ENCODE results near the gene PSORS1C2.

Gene PSORS1C2

GRCh38 chr6:31144970-31145340 is 6.1 kb upstream of the PSORS1C2 start:
- in situ Hi-C loops (cut with MboI; ENCODE audit: low pct_unique_long_range_greater_than_20kb, low sequenced_read_pairs) = no loop called here
- DNase-seq = no peak

GRCh38 chr6:31144296-31144969 is 5.6 kb upstream of the PSORS1C2 start:
- DNase-seq = no peak
- in situ Hi-C loops (cut with MboI; ENCODE audit: low pct_unique_long_range_greater_than_20kb, low sequenced_read_pairs) = no loop called here

- in situ Hi-C loops (cut with MboI; ENCODE audit: low pct_unique_long_range_greater_than_20kb, low sequenced_read_pairs) = no loop called here
- DNase-seq = no peak
These were observed 4.3 kb upstream of the PSORS1C2 start for GRCh38 chr6:31143148-31143547.

GRCh38 chr6:31142361-31142761 is 3.5 kb upstream of the PSORS1C2 start:
- in situ Hi-C loops (cut with MboI; ENCODE audit: low pct_unique_long_range_greater_than_20kb, low sequenced_read_pairs) = no loop called here
- no peak for DNase-seq

- DNase-seq = no peak
- in situ Hi-C loops (cut with MboI; ENCODE audit: low pct_unique_long_range_greater_than_20kb, low sequenced_read_pairs) = no loop called here
These were observed 1.8 kb upstream of the PSORS1C2 start for GRCh38 chr6:31140643-31141042.

- in situ Hi-C loops (cut with MboI; ENCODE audit: low pct_unique_long_range_greater_than_20kb, low sequenced_read_pairs) = no loop called here
These were observed 733 bp upstream of the PSORS1C2 start for GRCh38 chr6:31139599-31139998.

GRCh38 chr6:31135710-31136109 is 3.2 kb downstream of the PSORS1C2 start:
- no peak for DNase-seq
- in situ Hi-C loops (cut with MboI; ENCODE audit: low pct_unique_long_range_greater_than_20kb, low sequenced_read_pairs) = no loop called here

More at GRCh38 chr6:31139599-31139998, 733 bp upstream of the PSORS1C2 start:
- no peak for DNase-seq

GRCh38 chr6:31132806-31133205 is 6.1 kb downstream of the PSORS1C2 start:
- in situ Hi-C loops (cut with MboI; ENCODE audit: low pct_unique_long_range_greater_than_20kb, low sequenced_read_pairs) = no loop called here
- no peak for DNase-seq

- in situ Hi-C loops (cut with MboI; ENCODE audit: low pct_unique_long_range_greater_than_20kb, low sequenced_read_pairs) = no loop called here
- no peak for DNase-seq
These were observed 7.3 kb downstream of the PSORS1C2 start for GRCh38 chr6:31131595-31131994.

GRCh38 chr6:31130751-31131150 is 8.1 kb downstream of the PSORS1C2 start:
- DNase-seq = no peak
- in situ Hi-C loops (cut with MboI; ENCODE audit: low pct_unique_long_range_greater_than_20kb, low sequenced_read_pairs) = no loop called here

- DNase-seq = no peak
These were observed 9.7 kb downstream of the PSORS1C2 start for GRCh38 chr6:31129130-31129529.

GRCh38 chr6:31128093-31128676 is 10.7 kb downstream of the PSORS1C2 start:
- in situ Hi-C loops (cut with MboI; ENCODE audit: low pct_unique_long_range_greater_than_20kb, low sequenced_read_pairs) = no loop called here
- peak; percentile 60 for DNase-seq

More at GRCh38 chr6:31129130-31129529, 9.7 kb downstream of the PSORS1C2 start:
- in situ Hi-C loops (cut with MboI; ENCODE audit: low pct_unique_long_range_greater_than_20kb, low sequenced_read_pairs) = no loop called here

- no peak for DNase-seq
- in situ Hi-C loops (cut with MboI; ENCODE audit: low pct_unique_long_range_greater_than_20kb, low sequenced_read_pairs) = no loop called here
These were observed 12.3 kb downstream of the PSORS1C2 start for GRCh38 chr6:31126396-31127175.

- in situ Hi-C loops (cut with MboI; ENCODE audit: low pct_unique_long_range_greater_than_20kb, low sequenced_read_pairs) = no loop called here
- DNase-seq = no peak
These were observed 13.1 kb downstream of the PSORS1C2 start for GRCh38 chr6:31125586-31126363.

GRCh38 chr6:31125162-31125561 is 13.7 kb downstream of the PSORS1C2 start:
- DNase-seq = no peak
- in situ Hi-C loops (cut with MboI; ENCODE audit: low pct_unique_long_range_greater_than_20kb, low sequenced_read_pairs) = no loop called here

GRCh38 chr6:31122791-31123706 is 15.8 kb downstream of the PSORS1C2 start:
- DNase-seq = no peak

GRCh38 chr6:31121131-31121790 is 17.6 kb downstream of the PSORS1C2 start:
- in situ Hi-C loops (cut with MboI; ENCODE audit: low pct_unique_long_range_greater_than_20kb, low sequenced_read_pairs) = no loop called here
- DNase-seq = no peak

More at GRCh38 chr6:31122791-31123706, 15.8 kb downstream of the PSORS1C2 start:
- in situ Hi-C loops (cut with MboI; ENCODE audit: low pct_unique_long_range_greater_than_20kb, low sequenced_read_pairs) = no loop called here

Measured in KBM-7 (cell line).